Smooth muscle cell of the coronary artery (primary cell): ENCODE data around the gene FABP3. TPM values are rescaled to one million over a fixed set of nuclear protein-coding genes. Genes with fewer than 3 reads are reported as not detected.

Experiments
- total RNA-seq: library from RNA; depleted of rRNA; stranded (reverse); fragments of >200 nt; gene quantifications from 2 replicates; pipeline ENCODE4 v1.2.3, GENCODE V29; 2014; ENCODE audit warnings: low replicate concordance

Gene FABP3
- 19.1 and 79.4 TPM in 2 replicates for total RNA-seq

DNA sequence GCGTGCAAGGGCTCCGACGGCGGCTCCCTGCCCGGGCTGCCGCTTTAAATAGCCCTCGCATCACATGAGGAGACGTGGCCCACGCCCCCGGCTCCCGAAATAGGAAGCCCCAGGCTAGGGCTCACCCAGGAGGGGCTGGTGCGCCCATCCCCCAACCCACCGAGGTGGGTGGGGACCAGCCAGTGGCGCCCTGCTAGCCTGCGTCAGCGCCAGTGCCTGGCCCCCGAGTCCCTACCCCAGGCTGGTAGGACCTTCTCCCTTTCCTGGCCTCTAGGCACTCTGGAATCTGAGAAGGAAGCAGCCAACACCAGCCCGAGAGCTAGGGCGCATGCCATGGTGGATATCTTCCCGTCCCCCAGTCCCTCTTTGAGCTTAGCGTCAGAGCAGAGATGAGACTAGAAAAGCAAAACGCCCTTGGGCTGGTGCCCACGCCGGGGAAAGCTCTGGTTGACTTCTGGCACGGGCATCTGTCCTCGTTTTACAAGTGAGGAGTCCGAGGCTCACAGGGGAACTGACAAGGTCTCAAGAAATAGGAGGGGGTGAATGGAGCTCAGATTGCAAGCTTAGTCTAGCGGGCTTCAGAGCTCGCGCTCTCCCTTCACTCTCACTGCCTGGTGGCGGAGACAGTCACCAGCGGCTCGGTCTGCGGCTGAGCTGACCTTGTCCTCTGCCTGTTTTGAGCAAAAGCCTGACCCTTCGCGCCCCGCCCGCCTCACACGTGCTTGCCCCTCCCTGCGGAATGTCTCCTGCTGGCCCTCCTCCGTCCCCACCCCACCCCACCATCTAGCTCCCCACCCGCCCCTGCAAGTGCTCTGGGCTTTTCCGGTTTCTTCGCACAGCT lies at the start of gene FABP3:
FABP3 (minus strand) TSS at position 21 of the 841 bp plus-strand sequence. CDS start 62 bp downstream, outside the sequence.

DNA sequence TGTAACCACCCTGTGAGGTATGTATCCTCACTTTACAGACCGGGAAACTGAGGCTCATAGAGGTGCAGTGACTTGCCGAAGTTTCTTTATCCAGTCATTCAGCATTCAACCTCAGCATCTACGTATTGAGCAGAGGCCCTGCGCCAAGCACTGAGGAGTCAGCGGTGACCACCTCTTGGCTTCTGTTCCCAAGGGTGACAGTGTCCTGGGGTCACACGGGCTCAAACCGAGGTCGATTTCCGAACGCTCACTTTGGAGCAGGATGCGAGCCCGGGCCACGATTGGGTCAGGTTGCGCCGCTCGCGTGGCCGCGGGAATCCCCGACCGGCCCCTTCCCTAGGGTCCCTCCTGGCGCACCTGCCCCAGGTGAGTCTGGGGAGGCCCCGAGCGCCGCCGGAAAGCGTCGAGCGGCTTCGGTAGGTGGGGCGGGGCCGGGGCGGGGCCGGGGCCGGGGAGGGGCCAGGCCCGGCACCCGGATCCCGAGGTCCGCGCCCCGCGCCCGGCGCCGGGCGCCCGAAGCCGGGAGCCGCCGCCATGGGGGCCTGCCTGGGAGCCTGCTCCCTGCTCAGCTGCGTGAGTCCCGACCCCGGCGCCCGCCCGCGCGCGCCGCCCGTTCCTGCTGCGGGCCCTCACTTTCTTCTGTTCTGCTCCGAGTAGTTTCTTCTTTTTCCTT lies 40.0 kb upstream of the FABP3 start, which contains the start of gene SERINC2:
SERINC2 (plus strand) TSS at position 482 of the 673 bp plus-strand sequence; CDS start at position 535, 53 bp downstream.

Other genes starting within 250 kb of the FABP3 start
- gene NKAIN1, start 133.2 kb downstream of the FABP3 start, total RNA-seq: 0.08 TPM in 1 of 2 replicates, not detected in the other
- 71.3 and 121 TPM in 2 replicates for gene SNRNP40, start 76.3 kb downstream of the FABP3 start, total RNA-seq
- gene ZCCHC17, start 76.0 kb downstream of the FABP3 start, total RNA-seq: 29.3 and 39.4 TPM in 2 replicates
- 1.5 and 4.4 TPM in 2 replicates for gene SERINC2, start 40.1 kb upstream of the FABP3 start, total RNA-seq
- gene TINAGL1, start 203.4 kb upstream of the FABP3 start, total RNA-seq: 17.3 and 278 TPM in 2 replicates
- under 0.01 TPM in 1 of 2 replicates, not detected in the other for gene HCRTR1, start 244.6 kb upstream of the FABP3 start, total RNA-seq